Right lobe of liver (tissue), 6 donors: ENCODE measurements around the gene WDFY3. TPM values are rescaled to one million over a fixed set of nuclear protein-coding genes. Genes with fewer than 3 reads are reported as not detected.
A peak's percentile ranks its signal among the peaks of the same experiment; 100 is the strongest.

ENCODE experiments used
- ATAC-seq, 4 donors: fragments of 200-7000 bp; cut with Tn5 transposase; one replicate each; pipeline ENCODE4 v1.9.1; 2020; ENCODE audit warnings: mild to moderate bottlenecking in 4 of 4, moderate library complexity in 4 of 4
- DNase-seq, 3 donors: peaks; one replicate each; pipeline ENCODE4 v3.0.0-alpha.2; 2020
- H3K27ac ChIP-seq, 3 donors: fragments of 200-600 bp; one replicate each; pipeline ENCODE4 v1.8.0; 2022
- H3K27me3 ChIP-seq, 2 donors: fragments of 200-600 bp; one replicate each; pipeline ENCODE4 v1.8.0; 2022
- H3K36me3 ChIP-seq, 4 donors: fragments of 200-600 bp; sonication (generic) in 1 of 4; one replicate each; pipeline versions ENCODE4 v1.5.1 to v1.8.0; 2017 to 2022; ENCODE audit warnings: control low read depth in 1 of 4
- H3K4me1 ChIP-seq, 4 donors: fragments of 200-600 bp; sonication (generic) in 1 of 4; one replicate each; pipeline versions ENCODE4 v1.5.1 to v1.8.0; 2017 to 2022; ENCODE audit warnings: control low read depth in 1 of 4
- H3K4me3 ChIP-seq, 3 donors: fragments of 200-600 bp; one replicate each; pipeline ENCODE4 v1.8.0; 2022
- H3K9me3 ChIP-seq, 4 donors: fragments of 200-600 bp; sonication (generic) in 1 of 4; one replicate each; pipeline versions ENCODE4 v1.5.1 to v1.8.0; 2017 to 2022; ENCODE audit warnings: control low read depth in 1 of 4
- CTCF ChIP-seq, 4 donors: fragments of 200-600 bp in 3 of 4; fragments of 450-650 bp in 1 of 4; IDR thresholded peaks; one replicate each; pipeline versions ENCODE4 v1.5.1 to v1.8.0; 2016 to 2022; ENCODE audit warnings: antibody characterized with exemption in 4 of 4, mild to moderate bottlenecking in 2 of 4
- POLR2A ChIP-seq: fragments of 450-650 bp; IDR thresholded peaks from one replicate; pipeline ENCODE4 v1.6.1; 2017; ENCODE audit warnings: antibody characterized with exemption, mild to moderate bottlenecking
- WGBS: methylation state at CpG from one replicate; pipeline ENCODE4 v1.1.6; 2018; ENCODE audit warnings: low coverage, low lambda C conversion rate; ENCODE audit not compliant: insufficient coverage; ENCODE audit errors: missing lambda C conversion rate; 5-methylcytosine and 5-hydroxymethylcytosine counted together
- intact Hi-C, 2 donors: fragments of 100-400 bp; cut with DNase I; formaldehyde crosslinking; loops; one replicate each; pipeline versions ENCODE4 v1.11.2 to v1.14.1; 2022
- total RNA-seq, 6 experiments: library from RNA; depleted of rRNA in 2 of 6; stranded (reverse); fragments of >200 nt in 2 of 6; fragmentation: NEBNext Ultra II Directional in 3 of 6; extraction: Animal tissue kit (Norgen Biotek cat#: 25700) in 3 of 6; gene quantifications; one replicate each; pipeline versions ENCODE4 v1.1.0 to v1.2.4, GENCODE V29; 2016 to 2023
- donor health status: DM: no; HTN: yes; CAD: no.
- donor health status: DM: no; HTN: no; CAD: no.
- donor health status: DM: no; HTN: no; CAD: no.
- donor health status: DM: no; HTN: yes; CAD: no.
- donor health status: DM: no; HTN: yes; CAD: no.

WDFY3 gene
- total RNA-seq, 6 experiments from 2014 or later: 18.8 to 36.5 (median 25.9) TPM

- Histone ChIP-seq H3K27me3 (no peaks in the 10 kb centered on the region), H3K27ac (no peak overlapping the region), H3K4me3 (no peak overlapping the region), H3K36me3 (no peaks in the 10 kb centered on the region), H3K9me3 (no peaks in the 10 kb centered on the region), H3K4me1 (no peaks in the 10 kb centered on the region)
- ATAC-seq (no peak), DNase-seq (no peak)
- intact Hi-C loops: no loop called here
- 94% methylated on average over 2 of the region's 2 CpGs for WGBS
- TF ChIP-seq POLR2A (no peak), CTCF (IDR thresholded peaks at IDR 0.05) (no peak)
Observed at GRCh38 chr4:84865600-84865999, 100.9 kb downstream of the WDFY3 start.

DNA sequence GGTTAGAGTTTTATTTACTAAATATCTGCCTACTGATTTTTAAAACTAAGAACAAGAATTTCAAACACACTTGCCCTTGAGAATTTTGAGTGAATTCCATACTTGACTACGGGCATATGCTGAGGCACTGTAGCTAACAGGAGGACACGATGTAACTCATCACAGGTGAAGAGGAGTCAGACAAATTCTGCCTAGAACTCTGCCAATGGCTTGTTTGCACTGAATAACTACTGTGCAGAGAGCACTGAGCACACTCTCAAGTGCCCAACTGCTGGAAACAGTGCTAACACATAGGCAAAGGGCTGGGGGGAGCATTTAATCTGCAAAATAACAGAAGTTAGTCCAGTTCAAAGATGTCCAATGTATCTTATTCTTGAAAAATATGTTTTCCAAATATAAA lies 104.4 kb downstream of the WDFY3 start:
- ATAC-seq (no peak), DNase-seq (no peak)
- Histone ChIP-seq H3K36me3 (peaks cover 0 to 12% (median 0%) of the 10 kb centered on the region in 4 donors), H3K27me3 (no peaks in the 10 kb centered on the region), H3K9me3 (no peaks in the 10 kb centered on the region), H3K4me3 (no peak overlapping the region), H3K4me1 (no peaks in the 10 kb centered on the region), H3K27ac (no peak overlapping the region)
- WGBS: 100% methylated on average over 2 of the region's 2 CpGs
- intact Hi-C loops: no loop called here
- no peak for TF ChIP-seq POLR2A
- no peak for TF ChIP-seq CTCF (IDR thresholded peaks at IDR 0.05)

GRCh38 chr4:84857296-84857695 lies 109.2 kb downstream of the WDFY3 start:
- intact Hi-C loops: no loop called here
- no peak for DNase-seq
- no peaks in the 10 kb centered on the region for H3K27me3 ChIP-seq
- H3K9me3 ChIP-seq: no peaks in the 10 kb centered on the region
- H3K27ac ChIP-seq: no peak overlapping the region
- no peak for ATAC-seq
- peaks cover 0 to 8% (median 0%) of the 10 kb centered on the region in 4 donors for H3K4me1 ChIP-seq
- H3K4me3 ChIP-seq: no peak overlapping the region
- TF ChIP-seq CTCF (IDR thresholded peaks at IDR 0.05) (no peak), POLR2A (no peak)
- peaks cover 0 to 12% (median 0%) of the 10 kb centered on the region in 4 donors for H3K36me3 ChIP-seq
- WGBS: 42% methylated on average over 1 of the region's 1 CpG

- H3K4me1 ChIP-seq: peaks cover 0 to 8% (median 0%) of the 10 kb centered on the region in 4 donors
- DNase-seq: no peak
- ATAC-seq: peak in 1 of 4 donors; percentile 19
- TF ChIP-seq POLR2A: no peak
- TF ChIP-seq CTCF (IDR thresholded peaks at IDR 0.05): no peak
- no peaks in the 10 kb centered on the region for H3K9me3 ChIP-seq
- no peak overlapping the region for H3K4me3 ChIP-seq
- intact Hi-C loops: no loop called here
- WGBS: 39% methylated on average over 1 of the region's 1 CpG
- H3K27me3 ChIP-seq: no peaks in the 10 kb centered on the region
- H3K36me3 ChIP-seq: peaks cover 0 to 12% (median 0%) of the 10 kb centered on the region in 4 donors
- H3K27ac ChIP-seq: no peak overlapping the region
Observed at GRCh38 chr4:84856468-84857049, 109.9 kb downstream of the WDFY3 start.
